ENCODE measurements around the gene MPDZ. TPM values are rescaled to one million over a fixed set of nuclear protein-coding genes. Genes with fewer than 3 reads are reported as not detected.

The MPDZ gene
- total RNA-seq, 1 experiment from 2014 or later, result 0.12 TPM

DNA sequence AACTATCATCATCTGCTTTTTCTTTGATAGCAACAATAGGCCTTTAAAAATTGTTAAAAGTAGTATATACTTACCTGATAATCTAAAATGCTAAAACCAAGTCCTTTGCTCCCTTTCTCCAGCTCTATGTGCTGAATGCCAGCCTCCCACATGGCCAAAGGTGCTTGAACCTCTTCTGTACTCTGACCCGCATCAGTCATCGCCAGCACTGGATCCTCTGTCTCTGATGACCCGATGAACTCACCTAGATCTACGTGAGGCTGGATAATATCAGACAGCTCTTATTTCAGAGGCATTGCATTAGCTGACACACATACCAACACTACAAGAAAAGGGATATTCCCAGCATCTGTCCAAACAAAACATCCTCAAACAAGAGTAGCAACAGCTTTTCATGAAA is 89.5 kb downstream of the MPDZ start:
- no peaks in the 10 kb centered on the region for H3K4me1 ChIP-seq (ENCODE audit: control insufficient read depth in 1 of 2, insufficient read depth in 2 of 2, low read length in 2 of 2)
- no peak overlapping the region for H3K4me3 ChIP-seq (replicated peaks in 1 of 2; ENCODE audit: low read depth in 1 of 2, low read length in 2 of 2)
- no peaks in the 10 kb centered on the region for H3K9me2 ChIP-seq (ENCODE audit: insufficient read depth)
- H3K9me3 ChIP-seq (ENCODE audit: control insufficient read depth in 1 of 2, insufficient read depth in 1 of 2, low read depth in 1 of 2, low read length in 2 of 2), result no peaks in the 10 kb centered on the region
- ChIA-PET POLR2A (no interaction called here), RAD21 (ENCODE audit: low non-redundant PET in 1 of 2, low total read pairs in 2 of 2, uncharacterized antibody in 2 of 2, unreplicated experiment in 2 of 2) (no interaction called here), CTCF (interaction anchor here (1.5 kb wide), 1 partner anchor 467 kb away, joined by 3 read pairs; no protein-coding TSS in a partner anchor)
- ATAC-seq, result no peak
- no peaks in the 10 kb centered on the region for H3K27me3 ChIP-seq (ENCODE audit: insufficient read depth, low read length)
- H3K79me2 ChIP-seq (ENCODE audit: insufficient read depth, low read length), result no peaks in the 10 kb centered on the region
- intact Hi-C loops (cut with micrococcal nuclease), result no loop called here
- TF ChIP-seq, protein P1, sequence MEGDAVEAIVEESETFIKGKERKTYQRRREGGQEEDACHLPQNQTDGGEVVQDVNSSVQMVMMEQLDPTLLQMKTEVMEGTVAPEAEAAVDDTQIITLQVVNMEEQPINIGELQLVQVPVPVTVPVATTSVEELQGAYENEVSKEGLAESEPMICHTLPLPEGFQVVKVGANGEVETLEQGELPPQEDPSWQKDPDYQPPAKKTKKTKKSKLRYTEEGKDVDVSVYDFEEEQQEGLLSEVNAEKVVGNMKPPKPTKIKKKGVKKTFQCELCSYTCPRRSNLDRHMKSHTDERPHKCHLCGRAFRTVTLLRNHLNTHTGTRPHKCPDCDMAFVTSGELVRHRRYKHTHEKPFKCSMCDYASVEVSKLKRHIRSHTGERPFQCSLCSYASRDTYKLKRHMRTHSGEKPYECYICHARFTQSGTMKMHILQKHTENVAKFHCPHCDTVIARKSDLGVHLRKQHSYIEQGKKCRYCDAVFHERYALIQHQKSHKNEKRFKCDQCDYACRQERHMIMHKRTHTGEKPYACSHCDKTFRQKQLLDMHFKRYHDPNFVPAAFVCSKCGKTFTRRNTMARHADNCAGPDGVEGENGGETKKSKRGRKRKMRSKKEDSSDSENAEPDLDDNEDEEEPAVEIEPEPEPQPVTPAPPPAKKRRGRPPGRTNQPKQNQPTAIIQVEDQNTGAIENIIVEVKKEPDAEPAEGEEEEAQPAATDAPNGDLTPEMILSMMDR (IDR thresholded peaks at IDR 0.05 in 2 of 3, conservative IDR thresholded peaks at IDR 0.05 in 1 of 3; ENCODE audit: borderline replicate concordance in 1 of 3, insufficient read depth in 1 of 3, low read depth in 2 of 3, low read length in 2 of 3), result no peak
- DNase-seq (ENCODE audit: low read depth, low spot score), result no peak
- no peak overlapping the region for H3K27ac ChIP-seq (ENCODE audit: low read depth, low read length)
- H2AFZ ChIP-seq (ENCODE audit: low read depth, low read length, poor library complexity, severe bottlenecking), result no peak overlapping the region
- H4K20me1 ChIP-seq (ENCODE audit: insufficient read depth), result no peaks in the 10 kb centered on the region
- no TSS peak for BruUV-seq (replicated peaks)
- H3K4me2 ChIP-seq (ENCODE audit: low read length), result no peak overlapping the region
- H3K9ac ChIP-seq (ENCODE audit: low read length), result no peak overlapping the region
- H3K36me3 ChIP-seq (ENCODE audit: control insufficient read depth in 1 of 2, insufficient read depth in 2 of 2, low read length in 2 of 2), result no peaks in the 10 kb centered on the region

DNA sequence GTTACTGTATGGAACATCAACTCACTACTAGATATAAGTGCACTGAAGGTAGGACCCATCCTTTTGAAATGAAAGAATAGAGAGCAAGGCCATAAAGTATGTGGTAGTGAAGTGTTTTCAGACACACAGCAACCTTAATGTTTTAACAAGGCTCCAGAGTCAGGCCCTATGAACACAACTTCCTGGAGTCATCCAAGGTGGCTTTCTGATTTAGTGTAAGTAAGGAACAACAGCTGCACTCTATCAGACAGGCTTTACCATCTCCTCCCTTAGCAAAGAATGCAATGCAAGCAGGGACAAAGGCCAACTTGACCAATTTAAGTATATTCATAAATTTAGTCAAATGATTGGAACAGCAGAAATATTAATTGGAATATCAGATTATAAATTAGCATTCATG is 90.1 kb downstream of the MPDZ start:
- no peak overlapping the region for H2AFZ ChIP-seq (ENCODE audit: low read depth, low read length, poor library complexity, severe bottlenecking)
- H3K4me1 ChIP-seq (ENCODE audit: control insufficient read depth in 1 of 2, insufficient read depth in 2 of 2, low read length in 2 of 2), result no peaks in the 10 kb centered on the region
- H3K27me3 ChIP-seq (ENCODE audit: insufficient read depth, low read length), result no peaks in the 10 kb centered on the region
- no peaks in the 10 kb centered on the region for H4K20me1 ChIP-seq (ENCODE audit: insufficient read depth)
- no peak overlapping the region for H3K4me2 ChIP-seq (ENCODE audit: low read length)
- no peak overlapping the region for H3K27ac ChIP-seq (ENCODE audit: low read depth, low read length)
- no peaks in the 10 kb centered on the region for H3K36me3 ChIP-seq (ENCODE audit: control insufficient read depth in 1 of 2, insufficient read depth in 2 of 2, low read length in 2 of 2)
- no peaks in the 10 kb centered on the region for H3K79me2 ChIP-seq (ENCODE audit: insufficient read depth, low read length)
- H3K9me2 ChIP-seq (ENCODE audit: insufficient read depth), result no peaks in the 10 kb centered on the region
- intact Hi-C loops (cut with micrococcal nuclease), result no loop called here
- ChIA-PET RAD21 (ENCODE audit: low non-redundant PET in 1 of 2, low total read pairs in 2 of 2, uncharacterized antibody in 2 of 2, unreplicated experiment in 2 of 2) (no interaction called here), CTCF (interaction anchor here (1.5 kb wide), 1 partner anchor 466 kb away, joined by 3 read pairs; no protein-coding TSS in a partner anchor), POLR2A (no interaction called here)
- H3K9me3 ChIP-seq (ENCODE audit: control insufficient read depth in 1 of 2, insufficient read depth in 1 of 2, low read depth in 1 of 2, low read length in 2 of 2), result no peaks in the 10 kb centered on the region
- TF ChIP-seq POLR2AphosphoS5 (IDR thresholded peaks at IDR 0.05; ENCODE audit: low read depth, low read length) (no peak), ZNF274 (IDR thresholded peaks at IDR 0.05; ENCODE audit: low read depth, low read length) (no peak), SRF (IDR thresholded peaks at IDR 0.05; ENCODE audit: low read depth) (no peak), FOSL1 (IDR thresholded peaks at IDR 0.05; ENCODE audit: low read depth) (no peak), SP1 (IDR thresholded peaks at IDR 0.05; ENCODE audit: low read depth) (no peak), ELF1 (IDR thresholded peaks at IDR 0.05; ENCODE audit: borderline replicate concordance, low read depth) (no peak), YY1 (IDR thresholded peaks at IDR 0.05; ENCODE audit: extremely low read depth, insufficient replicate concordance, low read depth, low read length) (no peak), JUND (IDR thresholded peaks at IDR 0.05) (no peak), ZFX (IDR thresholded peaks at IDR 0.05) (no peak), POLR2A (IDR thresholded peaks at IDR 0.05; ENCODE audit: borderline replicate concordance, extremely low read depth, insufficient read depth, insufficient read length) (no peak), EGR1 (IDR thresholded peaks at IDR 0.05; ENCODE audit: low read depth) (no peak), TCF7L2 (IDR thresholded peaks at IDR 0.05; ENCODE audit: borderline replicate concordance, extremely low read depth, insufficient read depth, insufficient read length) (no peak), EZH2 (IDR thresholded peaks at IDR 0.05) (no peak)
- TF ChIP-seq, protein P1 (IDR thresholded peaks at IDR 0.05 in 2 of 3, conservative IDR thresholded peaks at IDR 0.05 in 1 of 3; ENCODE audit: borderline replicate concordance in 1 of 3, insufficient read depth in 1 of 3, low read depth in 2 of 3, low read length in 2 of 3), result no peak
- TF ChIP-seq, protein P2, sequence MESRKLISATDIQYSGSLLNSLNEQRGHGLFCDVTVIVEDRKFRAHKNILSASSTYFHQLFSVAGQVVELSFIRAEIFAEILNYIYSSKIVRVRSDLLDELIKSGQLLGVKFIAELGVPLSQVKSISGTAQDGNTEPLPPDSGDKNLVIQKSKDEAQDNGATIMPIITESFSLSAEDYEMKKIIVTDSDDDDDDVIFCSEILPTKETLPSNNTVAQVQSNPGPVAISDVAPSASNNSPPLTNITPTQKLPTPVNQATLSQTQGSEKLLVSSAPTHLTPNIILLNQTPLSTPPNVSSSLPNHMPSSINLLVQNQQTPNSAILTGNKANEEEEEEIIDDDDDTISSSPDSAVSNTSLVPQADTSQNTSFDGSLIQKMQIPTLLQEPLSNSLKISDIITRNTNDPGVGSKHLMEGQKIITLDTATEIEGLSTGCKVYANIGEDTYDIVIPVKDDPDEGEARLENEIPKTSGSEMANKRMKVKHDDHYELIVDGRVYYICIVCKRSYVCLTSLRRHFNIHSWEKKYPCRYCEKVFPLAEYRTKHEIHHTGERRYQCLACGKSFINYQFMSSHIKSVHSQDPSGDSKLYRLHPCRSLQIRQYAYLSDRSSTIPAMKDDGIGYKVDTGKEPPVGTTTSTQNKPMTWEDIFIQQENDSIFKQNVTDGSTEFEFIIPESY (IDR thresholded peaks at IDR 0.05; ENCODE audit: extremely low read depth, insufficient replicate concordance, low read length), result no peak
- no peak overlapping the region for H3K9ac ChIP-seq (ENCODE audit: low read length)
- DNase-seq (ENCODE audit: low read depth, low spot score), result no peak
- no peak for ATAC-seq
- BruUV-seq (replicated peaks), result no TSS peak
- no peak overlapping the region for H3K4me3 ChIP-seq (replicated peaks in 1 of 2; ENCODE audit: low read depth in 1 of 2, low read length in 2 of 2)

Measured in HCT116 (cell line).